ENCODE measurements around the gene UFC1. TPM values are rescaled to one million over a fixed set of nuclear protein-coding genes. Genes with fewer than 3 reads are reported as not detected.

UFC1 gene
- total RNA-seq, 4 donors from 2014 or later: 60.5 to 83.7 (median 72.8) TPM

- WGBS, 2 donors (ENCODE audit: low coverage in 1 of 2): 90 to 100% methylated on average over 1 to 28 of the region's 29 CpGs
- no peaks in the 10 kb centered on the region for H3K27me3 ChIP-seq
- H3K27ac ChIP-seq: no peak overlapping the region
- no peaks in the 10 kb centered on the region for H3K9me3 ChIP-seq
- H3K36me3 ChIP-seq: no peaks in the 10 kb centered on the region
- ATAC-seq: no peak
- peaks cover 0 to 12% (median 0%) of the 10 kb centered on the region in 3 donors for H3K4me1 ChIP-seq
- no peak for TF ChIP-seq CTCF (IDR thresholded peaks at IDR 0.05)
- no peak for TF ChIP-seq POLR2AphosphoS5 (IDR thresholded peaks at IDR 0.05)
- TF ChIP-seq EP300 (IDR thresholded peaks at IDR 0.05): no peak
- no peak overlapping the region for H3K4me3 ChIP-seq
Measured at GRCh38 chr1:161140755-161141400, 12.9 kb upstream of the UFC1 start.

GRCh38 chr1:161145832-161146231 is 7.9 kb upstream of the UFC1 start:
- H3K36me3 ChIP-seq: no peaks in the 10 kb centered on the region
- H3K4me3 ChIP-seq: no peak overlapping the region
- H3K27me3 ChIP-seq: no peaks in the 10 kb centered on the region
- no peaks in the 10 kb centered on the region for H3K4me1 ChIP-seq
- H3K9me3 ChIP-seq: no peaks in the 10 kb centered on the region
- TF ChIP-seq POLR2AphosphoS5 (IDR thresholded peaks at IDR 0.05): no peak
- TF ChIP-seq CTCF (IDR thresholded peaks at IDR 0.05): no peak
- no peak for TF ChIP-seq EP300 (IDR thresholded peaks at IDR 0.05)
- TF ChIP-seq POLR2A (IDR thresholded peaks at IDR 0.05): no peak
- WGBS, 2 donors (ENCODE audit: low coverage in 1 of 2): 68 to 77% methylated on average over 3 of the region's 3 CpGs
- no peak overlapping the region for H3K27ac ChIP-seq
- ATAC-seq: no peak

GRCh38 chr1:161153176-161153575 is 602 bp upstream of the UFC1 start:
- TF ChIP-seq POLR2AphosphoS5 (IDR thresholded peaks at IDR 0.05) (no peak), CTCF (IDR thresholded peaks at IDR 0.05) (no peak), EP300 (IDR thresholded peaks at IDR 0.05) (no peak), POLR2A (IDR thresholded peaks at IDR 0.05) (no peak)
- H3K27me3 ChIP-seq: no peaks in the 10 kb centered on the region
- peaks cover 0 to 20% (median 8%) of the 10 kb centered on the region in 3 donors for H3K4me1 ChIP-seq
- WGBS, 2 donors (ENCODE audit: low coverage in 1 of 2): 19% methylated on average over 9 of the region's 9 CpGs
- peak overlapping the region; percentile 88 to 92 (median 90) for H3K27ac ChIP-seq
- peak overlapping the region; percentile 69 to 78 for H3K4me3 ChIP-seq
- no peak for ATAC-seq
- peaks cover 0 to 16% of the 10 kb centered on the region in 2 donors for H3K36me3 ChIP-seq
- no peaks in the 10 kb centered on the region for H3K9me3 ChIP-seq

- H3K27me3 ChIP-seq: no peaks in the 10 kb centered on the region
- WGBS, 2 donors (ENCODE audit: low coverage in 1 of 2): 100% methylated on average over 1 of the region's 1 CpG
- H3K9me3 ChIP-seq: no peaks in the 10 kb centered on the region
- ATAC-seq: no peak
- TF ChIP-seq POLR2A (IDR thresholded peaks at IDR 0.05): no peak
- TF ChIP-seq CTCF (IDR thresholded peaks at IDR 0.05): no peak
- H3K4me3 ChIP-seq: no peak overlapping the region
- H3K27ac ChIP-seq: no peak overlapping the region
- peaks cover 7 to 62% (median 30%) of the 10 kb centered on the region in 3 donors for H3K4me1 ChIP-seq
- peaks cover 0 to 43% of the 10 kb centered on the region in 2 donors for H3K36me3 ChIP-seq
Measured at GRCh38 chr1:161157867-161158266, 4.1 kb downstream of the UFC1 start.

GRCh38 chr1:161158316-161159010 is 4.7 kb downstream of the UFC1 start:
- WGBS, 2 donors (ENCODE audit: low coverage in 1 of 2): 67 to 76% methylated on average over 7 to 9 of the region's 9 CpGs
- TF ChIP-seq CTCF (IDR thresholded peaks at IDR 0.05) (no peak), POLR2A (IDR thresholded peaks at IDR 0.05) (no peak), POLR2AphosphoS5 (IDR thresholded peaks at IDR 0.05) (no peak), EP300 (IDR thresholded peaks at IDR 0.05) (no peak)
- Histone ChIP-seq H3K4me1 (peaks cover 7 to 63% (median 30%) of the 10 kb centered on the region in 3 donors), H3K27ac (peak overlapping the region in 3 of 4 donors; percentile 92 to 94 (median 94)), H3K27me3 (no peaks in the 10 kb centered on the region), H3K4me3 (peak overlapping the region in 1 of 2 donors; percentile 98), H3K36me3 (peaks cover 0 to 49% of the 10 kb centered on the region in 2 donors), H3K9me3 (no peaks in the 10 kb centered on the region)
- no peak for ATAC-seq

All from gastroesophageal sphincter (tissue), 4 donors.